B cell (primary cell): ENCODE measurements around the gene CSF1R. TPM values are rescaled to one million over a fixed set of nuclear protein-coding genes. Genes with fewer than 3 reads are reported as not detected.

Experiments used
- ATAC-seq: fragments of 200-7000 bp; cut with Tn5 transposase; one replicate; pipeline ENCODE4 v1.10.0; 2021; ENCODE audit warnings: low read depth, mild to moderate bottlenecking, moderate number of reproducible peaks, moderate library complexity
- CTCF ChIA-PET: fragments of 350-600 bp; sonication (Branson Sonifier 250); formaldehyde crosslinking; loops from one replicate; lab custom pipeline; 2021; ENCODE audit warnings: antibody characterized with exemption, inconsistent platforms; lab: Charles Lee
- POLR2A ChIA-PET: fragments of 350-600 bp; sonication (Branson Sonifier 250); formaldehyde crosslinking; loops from one replicate; lab custom pipeline; 2021; ENCODE audit warnings: antibody characterized with exemption; lab: Charles Lee
- DNase-seq: peaks from one replicate; pipeline ENCODE4 v3.0.0; 2013
- H2AFZ ChIP-seq: 2 replicates; pipeline ENCODE4 v1.6.1; 2012; ENCODE audit warnings: mild to moderate bottlenecking, low read depth, low read length; ENCODE audit not compliant: insufficient read depth, poor library complexity, severe bottlenecking
- H3K27ac ChIP-seq, 2 donors: 1 replicate in 1 of 2; 2 replicates in 1 of 2; pipeline ENCODE4 v1.5.1; 2012 to 2013; ENCODE audit warnings: low read length in 2 of 2, mild to moderate bottlenecking in 2 of 2, moderate library complexity in 1 of 2
- H3K27me3 ChIP-seq, 4 experiments: fragments of 200-600 bp in 1 of 4; sonication (generic) in 1 of 4; replicated peaks in 1 of 4; 1 replicate in 2 of 4; 2 replicates in 2 of 4; pipeline versions ENCODE4 v1.6.1 to v1.7.0; 2013 to 2016; ENCODE audit warnings: low read length in 3 of 4, mild to moderate bottlenecking in 2 of 4, mixed read lengths in 1 of 4, moderate library complexity in 1 of 4; ENCODE audit not compliant: insufficient read depth in 4 of 4, control insufficient read depth in 3 of 4; ENCODE audit errors: control extremely low read depth in 1 of 4
- H3K36me3 ChIP-seq, 2 experiments: replicated peaks in 1 of 2; 1 replicate in 1 of 2; 2 replicates in 1 of 2; pipeline versions ENCODE4 v1.6.1 to v1.7.1; 2013; ENCODE audit warnings: low read length in 1 of 2; ENCODE audit not compliant: insufficient read depth in 2 of 2, control insufficient read depth in 1 of 2; ENCODE audit errors: control extremely low read depth in 1 of 2, extremely low read depth in 1 of 2
- H3K4me1 ChIP-seq, 2 donors: fragments of 200-600 bp in 1 of 2; sonication (generic) in 1 of 2; 1 replicate in 1 of 2; 2 replicates in 1 of 2; pipeline versions ENCODE4 v1.5.1 to v1.6.1; 2013 to 2017; ENCODE audit warnings: low read length in 2 of 2; ENCODE audit not compliant: control insufficient read depth in 2 of 2, insufficient read depth in 2 of 2
- H3K4me2 ChIP-seq: replicated peaks from 2 replicates; pipeline ENCODE3; 2012; ENCODE audit warnings: mild to moderate bottlenecking, low read depth, low read length; ENCODE audit not compliant: poor library complexity, severe bottlenecking
- H3K4me3 ChIP-seq, 5 experiments: fragments of 200-600 bp in 1 of 5; sonication (generic) in 1 of 5; 1 replicate in 3 of 5; 2 replicates in 2 of 5; pipeline versions ENCODE4 v1.5.1 to v1.7.0; 2011 to 2016; ENCODE audit warnings: low read length in 4 of 5, mild to moderate bottlenecking in 4 of 5, low read depth in 2 of 5, control low read depth in 1 of 5, moderate library complexity in 1 of 5; ENCODE audit not compliant: insufficient read depth in 1 of 5; ENCODE audit errors: control extremely low read depth in 1 of 5, extremely low read depth in 1 of 5
- H3K79me2 ChIP-seq: fragments of 200-600 bp; sonication (generic); one replicate; pipeline ENCODE4 v1.6.0; 2016; ENCODE audit warnings: low read length; ENCODE audit not compliant: control insufficient read depth, insufficient read depth
- H3K9ac ChIP-seq: fragments of 200-600 bp; sonication (generic); 2 replicates; pipeline ENCODE4 v1.6.1; 2017; ENCODE audit warnings: mild to moderate bottlenecking, low read length, moderate library complexity
- H3K9me3 ChIP-seq, 3 donors: one replicate each; pipeline versions ENCODE4 v1.6.1 to v1.7.1; 2013; ENCODE audit warnings: low read length in 2 of 3; ENCODE audit not compliant: control insufficient read depth in 2 of 3, insufficient read depth in 1 of 3; ENCODE audit errors: control extremely low read depth in 1 of 3
- H4K20me1 ChIP-seq: 2 replicates; pipeline ENCODE4 v1.6.0; 2012; ENCODE audit warnings: mild to moderate bottlenecking, low read length; ENCODE audit not compliant: insufficient read depth, control insufficient read depth, poor library complexity, severe bottlenecking
- H3K27ac Mint-ChIP-seq: one replicate; pipeline ENCODE4 v1.8.0; 2021; ENCODE audit warnings: mixed read lengths
- H3K27me3 Mint-ChIP-seq: one replicate; pipeline ENCODE4 v1.8.0; 2021; ENCODE audit warnings: mixed read lengths
- H3K4me1 Mint-ChIP-seq: one replicate; pipeline ENCODE4 v1.8.0; 2021; ENCODE audit warnings: mixed read lengths
- H3K4me3 Mint-ChIP-seq: one replicate; pipeline ENCODE4 v1.8.0; 2021; ENCODE audit warnings: mixed read lengths
- H3K9me3 Mint-ChIP-seq: one replicate; pipeline ENCODE4 v1.8.0; 2022; ENCODE audit warnings: mixed read lengths; ENCODE audit not compliant: insufficient read depth
- CTCF ChIP-seq: fragments of 200-600 bp; IDR thresholded peaks from one replicate; pipeline ENCODE4 v1.8.0; 2022; ENCODE audit warnings: antibody characterized with exemption, mild to moderate bottlenecking
- EZH2 ChIP-seq: IDR thresholded peaks from 2 replicates; pipeline ENCODE4 v1.6.1; 2012; ENCODE audit warnings: borderline replicate concordance, low read depth, mild to moderate bottlenecking, moderate library complexity, low read length; ENCODE audit not compliant: insufficient read depth, poor library complexity, severe bottlenecking
- WGBS: methylation state at CpG from one replicate; pipeline ENCODE4 v1.1.5; 2013; ENCODE audit warnings: missing lambda C conversion rate; ENCODE audit not compliant: insufficient coverage; 5-methylcytosine and 5-hydroxymethylcytosine counted together
- intact Hi-C: fragments of 100-400 bp; cut with micrococcal nuclease; formaldehyde crosslinking; loops from one replicate; pipeline ENCODE4 v1.10.0; 2022
- polyA plus RNA-seq: library from polyadenylated mRNA; depleted of rRNA; stranded (reverse); fragments of >200 nt; gene quantifications from 2 replicates; pipeline ENCODE4 v1.2.3, GENCODE V29; 2012
- total RNA-seq, 2 donors: library from RNA; stranded (reverse); fragments of 120-200 nt in 1 of 2; gene quantifications; 1 replicate in 1 of 2; 2 replicates in 1 of 2; pipeline versions ENCODE4 v1.2.3 to v1.2.4, GENCODE V29; 2013 to 2022

The CSF1R gene
- total and polyA plus RNA-seq, 2 donors (not counting 1 experiment from before 2014, with no cell fraction given): 1.6 to 2.5 TPM

DNA sequence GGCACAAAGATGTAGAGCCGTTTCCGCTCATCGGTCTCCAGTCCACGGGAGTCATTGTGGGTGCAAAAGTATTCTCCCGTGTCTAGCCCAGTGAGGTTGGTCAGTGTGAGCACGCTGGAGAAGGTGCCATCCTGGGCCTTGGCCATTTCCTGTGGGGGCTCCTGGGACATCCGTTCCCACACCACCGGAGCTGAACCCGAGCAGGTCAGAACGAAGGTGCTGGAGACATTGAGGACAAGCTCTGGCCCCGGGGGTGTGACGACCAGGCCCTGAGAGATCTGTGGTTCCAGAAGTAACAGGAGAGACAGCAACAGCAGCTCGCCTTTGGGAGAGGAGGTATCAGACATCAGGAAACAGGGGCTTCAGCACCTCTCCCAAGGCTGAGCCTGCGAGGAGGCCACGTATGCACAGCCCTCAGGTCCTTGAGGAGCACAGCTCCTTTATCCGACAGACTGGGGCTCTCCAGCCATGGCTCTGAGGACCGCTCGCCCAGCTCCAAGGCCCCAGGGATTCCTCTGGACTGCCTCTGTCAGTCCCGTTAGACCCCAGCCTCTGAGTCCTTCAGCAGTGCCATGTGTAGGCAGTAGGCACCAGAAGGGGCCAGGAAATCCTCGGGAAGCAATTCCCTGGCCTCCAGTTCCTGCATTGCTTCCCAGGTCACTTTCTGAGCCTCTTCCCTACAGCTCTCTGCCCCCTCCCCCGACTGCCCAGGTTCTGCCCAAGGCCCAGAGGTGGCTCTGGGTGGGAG lies 49.4 kb upstream of the CSF1R start:
- H2AFZ ChIP-seq: no peak overlapping the region
- no peaks in the 10 kb centered on the region for H3K4me1 ChIP-seq
- no peaks in the 10 kb centered on the region for H3K9me3 ChIP-seq
- ATAC-seq (no peak), DNase-seq (no peak)
- Mint-ChIP-seq H3K4me1 (no peaks in the 10 kb centered on the region), H3K4me3 (no peak overlapping the region), H3K27ac (no peak overlapping the region), H3K9me3 (no peaks in the 10 kb centered on the region), H3K27me3 (no peaks in the 10 kb centered on the region)
- H3K4me3 ChIP-seq: no peak overlapping the region
- POLR2A ChIA-PET: no interaction called here
- no peaks in the 10 kb centered on the region for H3K27me3 ChIP-seq
- intact Hi-C loops: no loop called here
- H3K4me2 ChIP-seq: no peak overlapping the region
- H3K9ac ChIP-seq: no peak overlapping the region
- no peaks in the 10 kb centered on the region for H3K79me2 ChIP-seq
- CTCF ChIA-PET: no interaction called here
- H3K36me3 ChIP-seq: no peaks in the 10 kb centered on the region
- TF ChIP-seq EZH2: no peak
- TF ChIP-seq CTCF: no peak
- H4K20me1 ChIP-seq: no peaks in the 10 kb centered on the region
- 87% methylated on average over 20 of the region's 21 CpGs for WGBS
- no peak overlapping the region for H3K27ac ChIP-seq

GRCh38 chr5:150134198-150134588 lies 47.8 kb upstream of the CSF1R start:
- no peak overlapping the region for H3K4me3 ChIP-seq

More at GRCh38 chr5:150134198-150134588, 47.8 kb upstream of the CSF1R start:
- ChIA-PET CTCF (no interaction called here), POLR2A (no interaction called here)
- no peaks in the 10 kb centered on the region for H3K4me1 Mint-ChIP-seq
- Histone ChIP-seq H3K27ac (no peak overlapping the region), H3K9me3 (no peaks in the 10 kb centered on the region), H2AFZ (no peak overlapping the region), H4K20me1 (no peaks in the 10 kb centered on the region), H3K4me1 (no peaks in the 10 kb centered on the region), H3K79me2 (no peaks in the 10 kb centered on the region), H3K27me3 (no peaks in the 10 kb centered on the region), H3K4me2 (no peak overlapping the region), H3K36me3 (no peaks in the 10 kb centered on the region), H3K9ac (no peak overlapping the region)
- H3K27me3 Mint-ChIP-seq: no peaks in the 10 kb centered on the region
- TF ChIP-seq CTCF (no peak), EZH2 (no peak)
- no peak overlapping the region for H3K27ac Mint-ChIP-seq
- H3K9me3 Mint-ChIP-seq: no peaks in the 10 kb centered on the region
- WGBS: 77% methylated on average over 3 of the region's 7 CpGs
- ATAC-seq: no peak
- no peak for DNase-seq
- no peak overlapping the region for H3K4me3 Mint-ChIP-seq
- intact Hi-C loops: no loop called here
